ENCODE measurements around the gene WDR35. TPM values are rescaled to one million over a fixed set of nuclear protein-coding genes. Genes with fewer than 3 reads are reported as not detected.
A peak's percentile ranks its signal among the peaks of the same experiment; 100 is the strongest.

The WDR35 gene
- total RNA-seq, 1 donor = 18.1 TPM

- Histone ChIP-seq H3K4me1 (ENCODE audit: insufficient read depth, low read length) (peaks cover 31% of the 10 kb centered on the region), H3K27ac (ENCODE audit: low read depth, low read length) (peak overlapping the region; percentile 40), H3K36me3 (ENCODE audit: insufficient read depth, low read length) (no peaks in the 10 kb centered on the region), H3K4me2 (ENCODE audit: insufficient read depth, low read length) (peak overlapping the region; percentile 73), H3K27me3 (ENCODE audit: insufficient read depth, low read length) (no peaks in the 10 kb centered on the region), H2AFZ (ENCODE audit: low read length) (peak overlapping the region; percentile 52), H3K9me3 (ENCODE audit: low read depth, low read length) (no peaks in the 10 kb centered on the region), H4K20me1 (ENCODE audit: insufficient read depth, low read length) (peaks cover 4% of the 10 kb centered on the region), H3K4me3 (ENCODE audit: insufficient read depth, low read length) (peak overlapping the region; percentile 50), H3K79me2 (ENCODE audit: insufficient read depth, low read length) (peaks cover 64% of the 10 kb centered on the region)
- no peak for TF ChIP-seq CTCF (IDR thresholded peaks at IDR 0.05; ENCODE audit: extremely low read depth, low read depth, low read length)
- no peak for DNase-seq (ENCODE audit: insufficient read length, low spot score, missing footprints)
Measured at GRCh38 chr2:19898592-19899329, 91.1 kb downstream of the WDR35 start.

- Histone ChIP-seq H3K4me2 (ENCODE audit: insufficient read depth, low read length) (peak overlapping the region; percentile 73), H3K27ac (ENCODE audit: low read depth, low read length) (no peak overlapping the region), H3K4me1 (ENCODE audit: insufficient read depth, low read length) (peaks cover 24% of the 10 kb centered on the region), H3K4me3 (ENCODE audit: insufficient read depth, low read length) (peak overlapping the region; percentile 50), H3K9me3 (ENCODE audit: low read depth, low read length) (no peaks in the 10 kb centered on the region), H2AFZ (ENCODE audit: low read length) (no peak overlapping the region), H3K27me3 (ENCODE audit: insufficient read depth, low read length) (no peaks in the 10 kb centered on the region), H3K79me2 (ENCODE audit: insufficient read depth, low read length) (peaks cover 69% of the 10 kb centered on the region), H3K36me3 (ENCODE audit: insufficient read depth, low read length) (no peaks in the 10 kb centered on the region), H4K20me1 (ENCODE audit: insufficient read depth, low read length) (peaks cover 4% of the 10 kb centered on the region)
- TF ChIP-seq CTCF (IDR thresholded peaks at IDR 0.05; ENCODE audit: extremely low read depth, low read depth, low read length) = no peak
- no peak for DNase-seq (ENCODE audit: insufficient read length, low spot score, missing footprints)
Measured at GRCh38 chr2:19897623-19898245, 92.2 kb downstream of the WDR35 start.

GRCh38 chr2:19895535-19895934 is 94.4 kb downstream of the WDR35 start:
- Histone ChIP-seq H3K36me3 (ENCODE audit: insufficient read depth, low read length) (no peaks in the 10 kb centered on the region), H2AFZ (ENCODE audit: low read length) (peak overlapping the region; percentile 33), H3K4me3 (ENCODE audit: insufficient read depth, low read length) (no peak overlapping the region), H3K79me2 (ENCODE audit: insufficient read depth, low read length) (peaks cover 60% of the 10 kb centered on the region), H4K20me1 (ENCODE audit: insufficient read depth, low read length) (peaks cover 4% of the 10 kb centered on the region), H3K4me1 (ENCODE audit: insufficient read depth, low read length) (peaks cover 18% of the 10 kb centered on the region), H3K4me2 (ENCODE audit: insufficient read depth, low read length) (peak overlapping the region; percentile 16), H3K27ac (ENCODE audit: low read depth, low read length) (no peak overlapping the region), H3K9me3 (ENCODE audit: low read depth, low read length) (no peaks in the 10 kb centered on the region), H3K27me3 (ENCODE audit: insufficient read depth, low read length) (no peaks in the 10 kb centered on the region)
- no peak for TF ChIP-seq CTCF (IDR thresholded peaks at IDR 0.05; ENCODE audit: extremely low read depth, low read depth, low read length)
- DNase-seq (ENCODE audit: insufficient read length, low spot score, missing footprints) = no peak

- Histone ChIP-seq H3K4me3 (ENCODE audit: insufficient read depth, low read length) (no peak overlapping the region), H3K27me3 (ENCODE audit: insufficient read depth, low read length) (no peaks in the 10 kb centered on the region), H4K20me1 (ENCODE audit: insufficient read depth, low read length) (peaks cover 4% of the 10 kb centered on the region), H3K27ac (ENCODE audit: low read depth, low read length) (no peak overlapping the region), H3K36me3 (ENCODE audit: insufficient read depth, low read length) (no peaks in the 10 kb centered on the region), H3K79me2 (ENCODE audit: insufficient read depth, low read length) (peaks cover 51% of the 10 kb centered on the region), H3K9me3 (ENCODE audit: low read depth, low read length) (no peaks in the 10 kb centered on the region), H2AFZ (ENCODE audit: low read length) (no peak overlapping the region), H3K4me2 (ENCODE audit: insufficient read depth, low read length) (no peak overlapping the region), H3K4me1 (ENCODE audit: insufficient read depth, low read length) (peaks cover 15% of the 10 kb centered on the region)
- DNase-seq (ENCODE audit: insufficient read length, low spot score, missing footprints) = no peak
- no peak for TF ChIP-seq CTCF (IDR thresholded peaks at IDR 0.05; ENCODE audit: extremely low read depth, low read depth, low read length)
Measured at GRCh38 chr2:19894134-19894792, 95.6 kb downstream of the WDR35 start.
